ENCODE measurements around the gene CDC25B.
"Not testable (repeated sequence)": the region's sequence is repeated elsewhere in the genome, so short reads cannot be mapped to it uniquely, and the experiment has no call there.

CDC25B gene

DNA sequence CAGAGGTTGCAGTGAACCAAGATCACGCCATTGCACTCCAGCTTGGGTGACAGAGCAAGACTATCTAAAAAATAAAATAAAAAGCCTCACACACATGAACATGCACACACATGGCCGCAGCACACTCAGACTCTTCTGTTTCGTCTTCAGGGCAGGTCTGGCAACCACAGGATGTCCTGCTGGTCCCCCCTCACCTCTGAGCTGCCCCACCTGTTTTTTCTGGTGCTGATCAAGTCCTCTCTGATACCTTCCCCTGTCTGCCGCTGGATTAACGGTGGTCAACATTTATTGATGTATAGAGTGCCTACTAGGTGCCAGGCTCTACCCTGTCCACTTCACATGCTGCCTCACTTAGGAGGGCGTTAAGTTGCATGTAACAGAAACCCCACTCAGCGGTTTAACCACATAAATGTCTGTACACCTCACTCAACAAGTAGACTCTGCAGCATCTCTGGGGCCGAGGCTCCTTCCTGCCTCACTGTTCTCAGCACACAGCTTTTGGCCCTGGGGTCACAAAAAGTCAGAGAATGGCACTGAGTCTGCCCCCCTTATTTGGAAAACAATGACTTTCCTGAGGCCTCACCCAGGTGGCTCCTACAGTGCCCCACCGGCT lies 19.7 kb downstream of the CDC25B start:
- Mint-ChIP-seq H3K36me3 (ENCODE audit: low read depth) (peaks cover 4% of the 10 kb centered on the region), H3K4me1 (ENCODE audit: low read depth) (peaks cover 78% of the 10 kb centered on the region), H3K27me3 (no peaks in the 10 kb centered on the region), H3K4me3 (no peak overlapping the region), H3K27ac (peak overlapping the region; percentile 88), H3K9me3 (no peaks in the 10 kb centered on the region)
- DNase-seq, result peak; percentile 54

DNA sequence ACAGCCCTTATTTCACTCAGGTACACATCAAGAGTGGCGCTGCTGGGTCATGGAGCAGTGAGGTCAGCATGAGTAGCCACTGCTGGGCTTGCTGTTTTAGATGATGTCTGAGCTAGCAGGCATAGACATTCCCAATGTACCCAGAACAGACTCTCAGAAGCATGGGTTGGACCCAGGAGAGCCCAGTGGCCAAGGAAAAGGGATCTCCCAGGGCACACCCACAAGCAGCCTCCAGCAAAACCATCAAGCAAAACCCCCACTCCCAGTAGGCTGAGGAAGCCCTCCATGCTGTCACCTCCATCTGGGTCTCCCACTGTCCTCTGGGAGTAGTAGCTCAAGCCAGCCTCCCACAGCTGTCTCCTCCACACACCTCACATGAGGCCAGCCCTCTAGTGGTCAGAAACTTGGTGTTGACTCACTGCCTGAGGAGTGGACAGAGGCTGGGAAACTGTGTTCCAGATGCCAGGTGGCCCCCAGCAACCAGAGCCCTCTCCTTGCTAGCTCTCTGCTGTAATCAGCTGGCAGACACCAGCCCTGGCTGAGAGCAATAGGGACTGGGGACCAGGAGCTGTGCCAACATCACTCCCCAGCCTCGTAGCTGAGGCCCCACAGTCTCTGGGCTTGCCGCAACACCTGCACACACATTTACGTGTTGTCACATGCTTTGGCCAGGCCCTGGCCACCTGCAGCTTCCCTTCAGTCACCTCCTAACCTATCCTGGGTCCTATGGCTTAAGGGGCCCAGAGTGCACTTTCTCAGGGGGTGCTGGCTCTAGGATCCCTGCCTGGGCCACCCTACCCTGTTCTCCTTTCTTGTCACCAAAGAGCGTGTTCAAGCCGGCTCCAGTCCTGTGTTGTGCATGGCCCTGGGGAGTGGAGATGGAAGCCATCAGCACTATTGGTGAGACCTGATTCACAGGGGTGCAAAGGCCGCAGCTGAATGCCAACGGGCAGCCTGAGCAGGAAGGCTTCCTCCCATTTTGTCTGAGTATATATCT lies 22.3 kb downstream of the CDC25B start:
- H3K4me3 Mint-ChIP-seq, result no peak overlapping the region
- peak overlapping the region; percentile 94 for H3K27ac Mint-ChIP-seq
- H3K27me3 Mint-ChIP-seq, result no peaks in the 10 kb centered on the region
- no peak for DNase-seq
- no peaks in the 10 kb centered on the region for H3K9me3 Mint-ChIP-seq
- H3K36me3 Mint-ChIP-seq (ENCODE audit: low read depth), result peaks cover 22% of the 10 kb centered on the region
- peaks cover 62% of the 10 kb centered on the region for H3K4me1 Mint-ChIP-seq (ENCODE audit: low read depth)

GRCh38 chr20:3819411-3820047 lies 23.4 kb downstream of the CDC25B start:
- Mint-ChIP-seq H3K9me3 (no peaks in the 10 kb centered on the region), H3K36me3 (ENCODE audit: low read depth) (peaks cover 32% of the 10 kb centered on the region), H3K4me1 (ENCODE audit: low read depth) (peaks cover 55% of the 10 kb centered on the region), H3K27ac (peak overlapping the region; percentile 94), H3K27me3 (no peaks in the 10 kb centered on the region), H3K4me3 (peak overlapping the region; percentile 86)
- DNase-seq, result no peak

GRCh38 chr20:3820048-3820900 lies 24.2 kb downstream of the CDC25B start, which contains the start of gene AP5S1:
AP5S1 (plus strand) TSS chr20:3820547; CDS start chr20:3822118, 1,571 bp downstream.
- peak; percentile 96 for DNase-seq
- H3K27ac Mint-ChIP-seq, result peak within 1 kb of the TSS; percentile 99
- no peaks in the 10 kb centered on the region for H3K27me3 Mint-ChIP-seq
- peak within 1 kb of the TSS; percentile 86 for H3K4me3 Mint-ChIP-seq
- peaks cover 38% of the 10 kb centered on the region for H3K36me3 Mint-ChIP-seq (ENCODE audit: low read depth)
- no peaks in the 10 kb centered on the region for H3K9me3 Mint-ChIP-seq
- H3K4me1 Mint-ChIP-seq (ENCODE audit: low read depth), result peaks cover 49% of the 10 kb centered on the region

DNA sequence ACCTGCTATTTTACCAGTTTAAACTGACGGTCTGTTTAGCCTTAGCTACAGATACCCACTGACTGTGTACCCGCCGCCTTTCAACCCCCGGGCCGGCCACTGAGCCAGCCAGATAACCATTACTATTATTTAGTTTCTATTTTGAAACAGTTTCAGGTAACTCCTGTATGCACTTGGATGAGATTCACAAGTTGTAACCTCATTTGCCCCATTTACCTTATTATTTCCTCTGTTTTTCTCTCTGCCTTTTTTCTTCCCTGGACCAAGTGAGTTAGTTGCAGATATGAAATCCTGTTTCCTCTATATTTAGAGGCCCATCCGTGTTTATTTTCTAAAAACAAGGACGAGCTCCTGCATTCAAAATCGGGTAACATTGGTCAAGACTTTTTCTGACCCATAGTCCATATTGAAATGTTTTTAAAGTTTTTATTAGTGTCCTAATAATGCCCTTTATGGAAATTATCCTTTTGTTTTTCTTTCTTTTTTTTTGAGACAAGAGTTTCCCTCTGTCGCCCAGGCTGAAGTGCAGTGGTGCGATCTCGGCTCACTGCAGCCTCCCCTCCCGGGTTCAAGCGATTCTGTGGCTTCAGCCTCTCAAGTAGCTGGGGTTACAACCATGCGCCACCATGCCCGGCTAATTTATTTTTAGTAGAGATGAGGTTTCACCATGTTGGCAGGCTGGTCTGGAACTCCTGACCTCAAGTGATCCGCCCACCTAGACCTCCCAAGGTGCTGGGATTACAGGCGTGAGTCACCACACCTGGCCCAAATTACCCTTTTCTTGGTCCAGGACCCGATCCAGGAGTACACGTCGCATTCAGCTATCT lies 25.0 kb downstream of the CDC25B start:
- Mint-ChIP-seq H3K9me3 (no peaks in the 10 kb centered on the region), H3K27me3 (no peaks in the 10 kb centered on the region), H3K4me1 (ENCODE audit: low read depth) (peaks cover 40% of the 10 kb centered on the region), H3K36me3 (ENCODE audit: low read depth) (peaks cover 47% of the 10 kb centered on the region), H3K4me3 (peak overlapping the region; percentile 86), H3K27ac (peak overlapping the region; percentile 99)
- no peak for DNase-seq

- no peak for DNase-seq
- Mint-ChIP-seq H3K36me3 (ENCODE audit: low read depth) (peaks cover 55% of the 10 kb centered on the region), H3K4me1 (ENCODE audit: low read depth) (peaks cover 34% of the 10 kb centered on the region), H3K4me3 (peak overlapping the region; percentile 86), H3K27me3 (no peaks in the 10 kb centered on the region), H3K27ac (peak overlapping the region; percentile 99), H3K9me3 (no peaks in the 10 kb centered on the region)
Measured at GRCh38 chr20:3821996-3822395, 25.9 kb downstream of the CDC25B start.

DNA sequence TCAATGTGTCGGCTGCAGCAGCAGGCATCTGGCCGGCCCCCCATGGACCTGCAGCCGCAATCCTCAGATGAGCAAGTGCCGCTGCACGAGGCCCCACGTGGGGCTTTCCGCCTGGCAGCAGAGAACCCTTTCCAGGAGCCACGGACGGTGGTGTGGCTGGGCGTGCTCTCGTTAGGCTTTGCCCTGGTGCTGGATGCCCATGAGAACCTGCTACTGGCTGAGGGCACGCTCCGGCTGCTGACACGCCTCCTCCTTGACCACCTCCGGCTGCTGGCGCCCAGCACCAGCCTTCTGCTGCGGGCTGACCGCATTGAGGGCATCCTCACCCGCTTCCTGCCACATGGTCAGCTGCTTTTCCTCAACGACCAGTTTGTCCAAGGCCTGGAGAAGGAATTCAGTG lies 27.8 kb downstream of the CDC25B start:
- no peak for DNase-seq
- Mint-ChIP-seq H3K36me3 (ENCODE audit: low read depth) (peaks cover 66% of the 10 kb centered on the region), H3K27ac (no peak overlapping the region), H3K4me1 (ENCODE audit: low read depth) (peaks cover 22% of the 10 kb centered on the region), H3K4me3 (no peak overlapping the region), H3K9me3 (no peaks in the 10 kb centered on the region), H3K27me3 (no peaks in the 10 kb centered on the region)

DNA sequence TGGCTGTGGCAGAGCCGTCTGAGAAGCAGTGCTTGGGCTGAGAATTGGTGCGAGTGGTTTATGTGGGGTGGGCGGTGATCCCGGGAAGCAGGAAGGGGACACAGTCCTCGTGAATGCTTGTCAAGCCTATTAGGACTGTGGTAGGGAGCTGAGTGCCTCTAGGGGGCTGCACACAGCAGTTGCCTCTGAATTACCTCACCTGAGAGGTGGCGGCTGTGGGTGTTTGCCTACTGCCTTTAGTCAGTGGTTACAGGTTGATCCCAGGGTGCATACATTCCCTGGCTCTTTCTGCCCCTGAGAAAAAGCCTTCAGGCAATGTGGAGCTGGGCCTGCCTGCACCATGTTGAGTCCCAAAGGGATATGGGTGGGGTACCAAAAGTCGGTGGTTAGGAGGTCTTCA lies 29.4 kb downstream of the CDC25B start:
- H3K4me3 Mint-ChIP-seq, result no peak overlapping the region
- no peak for DNase-seq
- no peaks in the 10 kb centered on the region for H3K9me3 Mint-ChIP-seq
- H3K27ac Mint-ChIP-seq, result peak overlapping the region; percentile 45
- no peaks in the 10 kb centered on the region for H3K27me3 Mint-ChIP-seq
- peaks cover 12% of the 10 kb centered on the region for H3K4me1 Mint-ChIP-seq (ENCODE audit: low read depth)
- H3K36me3 Mint-ChIP-seq (ENCODE audit: low read depth), result peaks cover 67% of the 10 kb centered on the region

DNA sequence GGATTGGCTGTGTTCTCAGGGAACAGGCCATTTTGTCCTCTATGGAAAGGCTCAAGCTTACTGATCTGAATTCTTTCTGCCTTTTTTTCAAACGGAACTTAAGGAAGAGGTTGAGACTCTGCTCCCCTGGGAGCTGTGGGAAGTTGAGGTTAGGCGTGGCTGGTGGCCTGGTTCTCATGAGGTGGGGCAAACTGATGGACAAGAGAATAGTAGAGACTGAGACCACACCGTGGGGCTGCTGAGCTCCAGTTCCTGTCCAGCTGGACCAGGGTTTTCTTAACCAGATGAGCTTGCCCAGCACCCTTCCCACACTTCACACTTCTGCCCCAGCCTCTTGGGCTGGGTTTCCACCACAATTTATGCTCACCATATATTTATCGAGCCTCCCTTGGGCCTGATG lies 30.3 kb downstream of the CDC25B start:
- Mint-ChIP-seq H3K4me3 (no peak overlapping the region), H3K27me3 (no peaks in the 10 kb centered on the region), H3K9me3 (no peaks in the 10 kb centered on the region), H3K27ac (no peak overlapping the region), H3K4me1 (ENCODE audit: low read depth) (peaks cover 7% of the 10 kb centered on the region), H3K36me3 (ENCODE audit: low read depth) (peaks cover 62% of the 10 kb centered on the region)
- no peak for DNase-seq

- H3K4me3 Mint-ChIP-seq, result no peak overlapping the region
- no peak overlapping the region for H3K27ac Mint-ChIP-seq
- H3K4me1 Mint-ChIP-seq (ENCODE audit: low read depth), result peaks cover 1% of the 10 kb centered on the region
- H3K9me3 Mint-ChIP-seq, result no peaks in the 10 kb centered on the region
- H3K27me3 Mint-ChIP-seq, result no peaks in the 10 kb centered on the region
- peaks cover 42% of the 10 kb centered on the region for H3K36me3 Mint-ChIP-seq (ENCODE audit: low read depth)
- no peak for DNase-seq
Measured at GRCh38 chr20:3828798-3829197, 32.7 kb downstream of the CDC25B start.

DNA sequence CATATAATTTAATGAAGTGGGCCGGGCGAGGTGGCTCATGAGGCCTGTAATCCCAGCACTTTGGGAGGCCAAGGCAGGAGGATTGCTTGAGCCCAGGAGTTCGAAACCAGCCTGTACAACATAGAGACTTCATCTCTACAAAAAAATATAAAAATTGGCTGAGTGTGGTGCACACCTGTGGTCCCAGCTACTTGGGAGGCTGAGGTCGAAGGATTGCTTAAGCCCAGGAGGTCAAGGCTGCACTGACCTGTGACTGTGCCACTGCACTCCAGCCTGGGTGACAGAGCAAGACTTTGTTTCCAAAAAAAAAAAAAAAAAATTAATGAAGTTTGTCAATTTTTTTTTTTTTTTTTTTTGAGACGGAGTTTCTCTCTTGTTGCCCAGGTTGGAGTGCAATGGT lies 33.8 kb downstream of the CDC25B start:
- H3K4me3 Mint-ChIP-seq; H3K9me3 Mint-ChIP-seq; H3K4me1 Mint-ChIP-seq (ENCODE audit: low read depth); DNase-seq; H3K27me3 Mint-ChIP-seq; H3K27ac Mint-ChIP-seq: not testable (repeated sequence)
- peaks cover 32% of the 10 kb centered on the region for H3K36me3 Mint-ChIP-seq (ENCODE audit: low read depth)

- no peaks in the 10 kb centered on the region for H3K9me3 Mint-ChIP-seq
- H3K27me3 Mint-ChIP-seq, result no peaks in the 10 kb centered on the region
- no peak overlapping the region for H3K4me3 Mint-ChIP-seq
- H3K4me1 Mint-ChIP-seq (ENCODE audit: low read depth), result peaks cover 3% of the 10 kb centered on the region
- DNase-seq, result no peak
- no peak overlapping the region for H3K27ac Mint-ChIP-seq
- no peaks in the 10 kb centered on the region for H3K36me3 Mint-ChIP-seq (ENCODE audit: low read depth)
Measured at GRCh38 chr20:3836132-3836531, 40.0 kb downstream of the CDC25B start.

- H3K27me3 Mint-ChIP-seq, result no peaks in the 10 kb centered on the region
- H3K36me3 Mint-ChIP-seq (ENCODE audit: low read depth), result no peaks in the 10 kb centered on the region
- H3K9me3 Mint-ChIP-seq, result no peaks in the 10 kb centered on the region
- H3K27ac Mint-ChIP-seq, result no peak overlapping the region
- peaks cover 3% of the 10 kb centered on the region for H3K4me1 Mint-ChIP-seq (ENCODE audit: low read depth)
- no peak overlapping the region for H3K4me3 Mint-ChIP-seq
- no peak for DNase-seq
Measured at GRCh38 chr20:3839328-3839727, 43.2 kb downstream of the CDC25B start.
